Stimulated activated naive CD4-positive, alpha-beta T cell (primary cell): Measurements from ENCODE around the gene CDH24.

Experiments used
- DNase-seq, 6 experiments: peaks; one replicate each; lab custom pipeline; 2025; lab: John Stamatoyannopoulos, UW

Gene CDH24

DNA sequence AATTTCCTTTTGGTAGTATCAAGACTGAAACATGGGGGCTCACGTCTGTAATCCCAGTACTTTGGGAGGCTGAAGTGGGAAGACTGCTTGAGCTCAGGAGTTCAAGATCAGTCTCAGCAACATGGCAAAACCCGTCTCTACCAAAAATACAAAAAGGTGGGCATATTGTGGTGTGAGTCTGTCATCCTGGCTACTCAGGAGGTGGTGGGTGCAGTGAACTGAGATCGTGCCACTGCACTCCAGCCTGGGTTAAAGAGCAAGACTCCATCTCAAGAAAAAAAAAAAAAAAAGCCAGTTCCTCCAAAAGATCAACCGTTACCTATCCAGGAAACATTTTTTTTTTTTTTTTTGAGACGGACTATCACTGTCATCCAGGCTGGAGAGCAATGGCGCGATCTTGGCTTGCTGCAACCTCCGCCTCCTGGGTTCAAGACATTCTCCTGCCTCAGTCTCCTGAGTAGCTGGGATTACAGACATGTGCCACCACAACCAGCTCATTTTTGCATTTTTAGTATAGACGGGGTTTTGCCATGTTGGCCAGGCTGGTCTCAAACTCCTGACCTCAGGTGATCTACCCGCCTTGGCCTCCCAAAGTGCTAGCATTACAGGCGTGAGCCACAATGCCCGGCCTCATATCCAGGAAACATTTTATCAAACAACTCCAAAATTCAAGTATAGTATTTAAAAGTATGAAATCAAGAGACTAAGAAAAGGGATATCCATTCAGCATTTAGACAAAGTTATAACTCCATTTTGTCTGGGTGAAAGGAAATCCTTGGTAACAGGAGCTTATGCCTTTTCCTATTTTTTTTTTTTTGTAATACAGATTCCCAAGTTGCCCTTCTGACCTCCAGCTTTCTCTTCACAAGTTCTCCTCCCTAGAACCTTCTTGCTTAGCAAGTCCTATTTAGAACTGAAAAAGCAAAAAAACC is 34.2 kb upstream of the CDH24 start:
- no peak for DNase-seq

DNA sequence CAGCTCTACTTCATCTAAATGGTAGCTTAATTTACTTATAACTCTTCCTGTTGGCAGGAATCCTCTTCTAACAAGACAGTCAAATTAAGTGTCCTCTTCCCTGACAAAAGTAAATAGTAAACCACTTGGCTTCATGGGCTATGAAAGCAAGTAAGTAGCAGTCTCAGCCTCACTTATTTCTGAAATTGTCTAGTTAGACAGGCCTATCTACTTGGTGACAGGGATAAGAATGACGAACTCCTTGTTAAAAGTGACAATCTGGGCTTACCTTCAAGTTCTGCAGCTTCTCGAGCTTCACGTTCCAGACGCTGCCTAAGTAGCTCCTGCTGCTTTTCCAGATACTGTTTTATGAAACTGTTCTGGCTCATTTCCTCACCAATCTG is 32.9 kb upstream of the CDH24 start:
- no peak for DNase-seq

DNA sequence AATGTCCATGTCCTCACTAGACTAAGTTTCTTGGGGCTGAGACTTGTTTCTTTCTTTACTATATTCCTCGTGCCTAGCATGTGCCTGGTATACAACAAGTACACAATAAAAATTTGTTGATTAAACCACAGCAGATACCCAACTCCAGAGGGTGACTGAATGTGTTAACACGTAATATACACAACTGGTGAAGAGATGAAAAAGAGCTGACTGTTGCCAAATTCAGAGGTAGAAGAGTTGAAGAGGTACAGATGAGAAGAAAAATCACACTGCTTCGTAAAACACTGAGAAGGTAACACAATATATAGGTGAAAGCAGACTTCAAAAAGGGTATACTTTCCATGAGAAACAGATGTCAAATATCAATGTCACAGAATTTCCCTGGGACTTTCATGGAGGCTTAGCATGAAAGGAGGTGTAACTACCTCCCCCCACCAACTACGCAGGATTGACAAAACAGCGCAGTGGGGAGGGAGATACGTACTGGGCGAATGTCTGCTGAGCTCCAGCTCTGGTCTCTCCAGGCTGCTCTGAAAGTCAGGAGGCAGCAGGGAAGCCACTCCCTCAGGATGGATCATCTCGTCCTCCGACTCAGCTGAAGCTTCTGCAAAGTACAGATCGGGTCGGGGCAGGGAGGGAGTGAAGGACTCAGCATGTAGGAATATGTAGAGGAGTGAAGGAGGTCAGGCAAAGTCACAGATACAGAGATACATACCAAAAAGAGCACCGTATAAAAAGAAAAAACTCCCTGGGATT is 32.4 kb upstream of the CDH24 start:
- no peak for DNase-seq

DNA sequence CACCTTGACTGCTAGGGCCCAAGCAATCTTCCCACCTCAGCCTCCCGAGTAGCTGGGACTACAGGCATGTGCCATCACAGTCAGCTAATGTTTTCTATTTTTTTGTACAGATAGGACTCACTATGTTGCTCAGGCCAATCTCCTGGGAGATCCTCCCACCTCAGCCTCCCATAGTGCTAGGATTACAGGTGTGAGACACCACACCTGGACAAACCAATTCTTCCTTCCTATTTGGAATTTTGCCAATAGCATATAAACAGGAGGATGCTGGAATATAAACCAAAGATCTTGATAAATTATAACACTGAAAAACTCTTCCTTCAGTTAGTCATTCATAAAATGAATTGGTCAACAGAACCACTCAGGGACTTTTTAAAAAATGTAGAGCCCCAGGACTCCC is 29.2 kb upstream of the CDH24 start:
- DNase-seq: no peak

DNA sequence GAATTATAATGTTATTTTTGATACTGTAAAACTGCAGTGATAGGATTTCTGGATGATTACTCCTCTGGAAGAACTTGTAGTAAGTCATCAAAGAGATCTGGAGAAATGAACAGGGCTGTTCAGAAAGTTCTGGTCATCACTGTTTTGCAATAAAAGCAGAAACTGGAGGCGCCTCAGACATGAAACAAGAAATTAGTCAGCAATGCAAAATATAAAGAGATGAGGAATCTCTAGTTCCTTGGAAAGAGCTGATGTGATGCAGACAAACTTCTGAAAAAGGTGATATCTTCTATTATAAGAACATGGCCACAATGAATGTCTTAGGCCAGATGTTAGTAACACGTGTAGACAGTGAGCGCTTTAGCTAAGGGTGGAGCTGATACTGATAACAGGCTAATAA is 28.1 kb upstream of the CDH24 start:
- DNase-seq: no peak

DNA sequence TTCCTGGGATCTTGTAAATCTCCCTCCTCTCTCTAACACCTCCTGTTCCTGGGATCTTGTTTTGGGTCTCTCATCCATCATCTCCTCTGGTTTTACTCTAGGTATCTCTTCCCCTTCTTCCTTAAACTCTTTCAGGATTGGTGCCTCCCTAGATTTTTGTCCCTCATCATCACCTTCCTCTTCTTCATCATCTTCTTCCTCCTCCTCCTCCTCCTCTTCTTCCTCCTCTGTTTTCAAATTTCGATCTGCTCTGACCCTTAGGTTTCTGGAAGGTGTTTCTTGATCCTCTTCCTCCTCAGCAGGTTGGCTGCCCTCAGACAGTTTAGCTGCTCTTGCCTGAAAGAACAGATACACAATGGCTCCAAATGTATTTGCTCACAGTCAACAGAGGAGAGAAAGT is 23.2 kb upstream of the CDH24 start:
- DNase-seq: no peak

DNA sequence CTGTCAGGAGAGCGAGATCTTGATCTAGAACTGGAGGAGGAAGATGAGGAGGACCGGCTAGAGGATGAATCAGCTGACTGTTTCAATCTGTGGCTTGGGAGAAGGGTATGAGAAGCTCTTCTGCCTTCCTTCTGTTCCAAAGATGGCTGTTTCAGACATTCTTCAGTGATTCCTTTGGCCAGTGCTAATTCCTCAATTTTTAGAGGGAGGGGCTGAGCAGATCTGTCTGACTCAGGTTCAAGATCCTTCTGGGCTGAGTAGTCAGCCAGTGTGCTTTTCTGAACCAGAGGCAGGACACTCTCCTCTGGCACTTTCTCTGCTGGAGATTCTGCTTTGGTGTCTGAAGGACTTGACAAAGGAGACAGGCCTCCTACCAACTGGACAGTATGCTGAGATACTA is 22.4 kb upstream of the CDH24 start:
- DNase-seq: no peak

DNA sequence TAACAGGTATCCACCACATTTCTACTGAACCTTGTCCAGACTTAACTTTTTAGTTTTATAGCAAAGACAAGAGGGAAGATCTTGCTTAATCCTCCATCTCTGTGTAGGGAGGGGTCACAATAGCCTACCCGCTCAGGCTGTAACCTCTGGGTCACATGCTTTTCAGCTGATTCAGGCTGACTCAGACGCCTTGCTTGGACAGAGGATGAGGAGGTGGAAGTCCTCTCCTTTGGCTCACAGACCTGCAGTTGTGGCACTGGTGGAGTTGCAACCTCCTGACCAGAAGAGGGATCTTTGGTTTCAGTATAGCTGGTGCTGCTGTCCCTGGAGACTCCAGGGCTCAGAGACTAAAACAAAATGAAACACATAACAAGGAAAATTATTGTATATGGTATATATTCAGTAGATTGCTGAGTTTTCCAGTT is 21.4 kb upstream of the CDH24 start:
- no peak for DNase-seq

DNA sequence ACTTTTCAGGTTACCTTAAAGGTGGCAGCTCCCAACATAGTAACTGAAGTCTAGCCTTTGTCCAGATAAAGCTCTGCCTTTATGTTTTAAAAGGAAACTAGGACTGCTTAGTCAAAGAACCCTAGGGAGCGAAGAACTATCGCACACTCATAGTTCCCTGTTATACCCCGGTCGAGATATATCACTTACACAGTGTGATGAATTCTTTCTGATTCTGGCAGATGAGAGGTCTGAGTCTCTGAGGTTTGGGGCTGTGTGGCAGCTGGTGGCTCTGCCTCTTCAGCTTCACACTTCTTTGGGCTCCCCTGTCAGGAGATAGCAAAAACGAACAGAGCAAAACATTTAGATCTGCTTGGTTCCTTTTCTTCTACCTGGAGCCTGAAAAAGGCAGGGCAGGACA is 20.6 kb upstream of the CDH24 start:
- DNase-seq: no peak

DNA sequence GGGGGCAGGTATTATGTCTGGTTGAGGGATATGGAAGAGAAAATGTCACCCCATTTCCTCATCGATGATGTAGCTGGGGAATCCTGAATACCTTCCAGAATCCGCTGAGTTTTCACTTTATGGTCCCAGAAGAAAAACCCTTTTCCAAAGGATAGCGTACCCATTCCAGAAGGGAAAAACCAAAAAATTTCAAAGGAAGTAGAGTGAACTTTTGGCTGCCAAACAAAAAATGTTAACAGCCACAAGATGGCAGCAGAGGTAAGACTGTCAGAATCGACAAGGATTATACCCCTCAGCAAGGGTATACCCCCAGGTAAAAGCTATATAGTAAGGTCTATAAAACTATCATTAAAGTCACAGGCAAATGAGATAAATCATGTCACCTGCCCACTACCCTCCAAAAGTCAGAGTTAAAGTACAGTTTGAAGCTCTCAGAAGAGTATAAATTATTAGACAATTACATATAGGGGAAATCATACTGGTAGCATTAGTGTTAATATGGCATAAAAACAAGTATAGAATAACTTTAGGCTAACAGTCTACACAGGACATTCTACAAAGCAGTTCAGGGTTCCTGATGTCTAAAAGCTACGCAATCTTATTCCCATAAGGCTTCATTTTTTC is 19.6 kb upstream of the CDH24 start:
- no peak for DNase-seq

DNA sequence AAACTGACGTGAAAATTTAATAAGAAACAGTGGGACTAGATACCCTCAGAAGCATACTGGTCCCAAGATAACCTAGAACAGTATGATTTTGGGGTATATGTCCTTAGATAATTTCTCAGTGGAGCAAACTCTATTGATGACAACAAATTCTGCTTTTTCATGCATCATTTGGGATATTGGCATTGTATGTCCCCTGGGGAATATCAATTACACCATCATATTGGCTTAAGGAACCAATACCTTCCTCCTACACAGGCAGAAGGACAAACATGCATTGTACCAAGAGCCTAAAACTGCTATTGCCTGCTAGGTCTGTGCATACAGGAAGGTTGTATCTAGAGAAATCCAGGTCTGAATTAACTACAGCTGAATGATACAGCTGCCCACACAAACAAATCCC is 17.6 kb upstream of the CDH24 start:
- no peak for DNase-seq

DNA sequence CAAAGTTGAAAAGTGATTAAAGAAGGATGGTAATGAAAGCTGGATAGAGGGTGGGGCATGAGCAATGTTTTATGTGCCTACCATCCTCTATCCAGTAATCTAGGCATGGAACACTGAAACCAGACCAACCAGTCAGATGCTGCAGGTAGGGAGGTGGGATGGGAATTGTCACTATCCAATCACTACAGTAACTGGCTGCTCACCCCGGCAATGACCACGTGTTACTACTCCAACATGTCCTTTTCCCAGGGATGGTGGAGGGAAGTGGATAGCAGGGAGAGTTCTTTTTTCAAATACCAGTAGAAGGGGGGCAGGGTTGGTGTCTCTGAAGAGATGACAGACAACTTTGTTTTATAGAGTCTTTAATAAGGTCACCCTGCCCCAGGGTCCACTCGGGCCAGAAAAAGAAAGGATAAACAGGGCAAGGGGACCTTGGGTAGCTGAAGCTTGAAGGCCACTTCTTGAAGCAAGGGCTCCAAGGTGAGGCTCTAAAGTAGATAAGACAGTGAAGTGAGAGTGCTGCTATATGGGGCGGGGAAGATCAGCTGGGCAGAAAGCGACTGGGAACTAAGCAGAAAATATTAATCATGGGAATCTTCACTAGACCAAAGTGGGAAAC is 14.7 kb upstream of the CDH24 start:
- DNase-seq: no peak

DNA sequence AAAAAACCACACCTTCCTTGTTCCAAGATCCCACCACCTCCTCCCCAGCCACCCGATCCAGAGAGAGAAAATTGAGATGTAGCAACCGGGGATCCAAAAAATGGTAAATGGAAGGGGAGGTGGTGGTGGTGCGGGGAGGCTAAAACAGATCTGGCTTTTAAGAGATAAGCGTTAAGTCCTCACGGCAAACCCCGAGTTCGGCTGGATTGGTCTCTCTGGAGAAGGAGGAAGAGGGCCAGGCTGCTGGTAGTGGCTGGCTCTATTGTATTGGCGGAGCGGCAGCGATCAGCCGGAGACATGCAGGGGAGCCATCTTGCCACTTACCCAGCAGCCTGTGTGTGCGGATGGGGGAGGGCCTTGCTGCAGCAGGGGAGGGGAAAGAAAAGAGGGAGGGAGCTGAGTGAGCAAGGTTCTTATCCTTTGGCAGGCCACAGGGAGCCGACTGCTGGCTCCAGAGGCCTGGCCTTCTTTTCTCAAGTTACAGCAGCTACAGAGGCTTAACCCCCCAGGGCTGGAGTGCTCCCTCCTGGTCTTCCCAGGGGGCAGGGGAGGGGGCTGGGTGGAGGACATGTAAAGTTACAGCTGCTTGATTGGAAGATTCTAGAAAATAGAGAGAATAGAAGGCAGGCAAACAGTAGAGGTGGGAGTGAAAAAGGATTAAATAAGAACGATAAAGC is 14.1 kb upstream of the CDH24 start:
- no peak for DNase-seq

DNA sequence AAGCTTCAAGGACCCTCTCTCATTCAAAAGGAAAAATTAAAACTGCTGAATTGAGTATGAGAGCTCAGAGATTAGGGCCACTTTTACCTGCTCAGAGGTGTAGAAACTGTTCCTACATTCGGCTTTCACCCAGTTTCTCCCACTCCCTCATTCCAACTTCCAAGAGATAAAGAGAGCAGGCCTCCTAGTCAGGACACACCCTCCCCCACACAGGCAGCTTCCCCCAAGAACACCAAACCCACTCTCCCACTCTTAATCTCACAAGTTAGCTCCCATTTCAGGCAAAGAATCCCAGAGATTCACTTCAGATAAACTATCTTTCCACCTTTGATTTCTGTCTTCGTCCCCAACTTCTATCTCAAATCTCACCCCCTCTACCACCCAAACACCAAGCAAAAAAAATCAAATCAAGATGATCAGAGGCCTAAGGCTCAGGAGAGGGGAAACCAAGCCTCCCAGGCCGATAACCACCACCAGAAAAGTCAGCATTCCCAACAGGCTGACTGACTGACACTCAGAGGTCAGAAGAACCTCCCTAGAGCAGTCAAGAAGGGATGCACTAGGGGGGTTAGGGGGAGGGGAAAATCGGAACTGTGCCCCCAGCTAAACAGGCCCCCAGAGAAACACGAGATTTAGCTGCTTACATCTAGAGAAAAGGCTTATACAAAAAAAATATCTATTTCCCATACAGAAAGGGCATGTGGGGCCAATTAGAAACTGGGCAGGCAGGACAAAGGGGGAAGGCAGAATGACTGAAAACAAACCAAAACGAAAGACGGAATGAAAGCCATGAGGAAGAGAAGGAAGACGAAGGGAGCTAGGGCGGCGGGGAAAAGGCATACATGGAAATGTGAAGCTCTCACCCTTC is 13.2 kb upstream of the CDH24 start:
- DNase-seq: no peak

DNA sequence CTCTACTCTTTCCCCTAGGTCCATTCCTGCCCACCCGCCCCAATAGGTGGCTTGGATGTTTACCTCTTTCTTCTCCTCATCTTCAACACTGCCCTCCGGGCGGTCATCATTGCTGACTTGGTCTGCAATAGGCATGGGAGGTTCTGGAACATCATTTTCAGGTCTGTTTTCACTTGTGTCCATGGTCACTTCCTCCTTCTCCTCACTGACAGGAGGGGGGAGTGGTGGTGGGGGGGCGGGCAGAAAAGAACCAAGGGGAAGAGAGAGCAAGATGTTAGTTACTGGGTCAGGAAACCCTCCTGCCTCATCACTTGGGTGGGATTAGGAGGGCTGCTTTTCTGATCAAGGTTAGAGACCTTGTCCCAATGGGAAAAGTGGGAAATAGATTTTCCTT is 12.1 kb upstream of the CDH24 start:
- DNase-seq: no peak

DNA sequence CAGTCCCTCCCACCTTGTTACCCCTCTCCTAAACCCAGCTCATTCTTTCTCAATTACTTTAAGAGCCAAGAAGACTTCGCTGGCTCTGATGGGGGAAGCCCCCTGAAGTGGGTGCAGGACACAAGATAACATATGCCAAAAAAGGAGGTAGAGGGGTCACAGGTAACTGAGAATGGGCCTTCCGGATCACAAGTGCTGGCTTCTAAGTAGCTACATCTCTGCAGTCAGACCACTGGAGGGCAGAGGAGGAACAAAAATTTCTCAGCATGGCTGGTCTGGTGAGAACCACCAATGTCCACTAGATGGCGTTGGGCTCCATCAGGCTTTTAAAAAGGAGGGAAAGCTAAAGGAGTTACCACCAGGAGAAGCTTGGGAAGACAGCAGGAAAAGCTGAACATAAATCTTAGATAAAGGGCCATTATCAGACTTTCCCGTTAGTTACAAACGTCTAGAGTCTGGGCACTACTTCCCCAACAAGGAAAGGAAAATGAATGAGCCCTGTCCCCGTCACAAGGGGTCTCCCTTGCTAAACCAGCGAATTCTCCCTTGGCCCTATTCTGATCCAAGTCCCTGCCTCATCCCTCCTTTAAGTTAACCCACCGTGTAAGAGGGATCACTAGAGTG is 11.6 kb upstream of the CDH24 start:
- DNase-seq: no peak

DNA sequence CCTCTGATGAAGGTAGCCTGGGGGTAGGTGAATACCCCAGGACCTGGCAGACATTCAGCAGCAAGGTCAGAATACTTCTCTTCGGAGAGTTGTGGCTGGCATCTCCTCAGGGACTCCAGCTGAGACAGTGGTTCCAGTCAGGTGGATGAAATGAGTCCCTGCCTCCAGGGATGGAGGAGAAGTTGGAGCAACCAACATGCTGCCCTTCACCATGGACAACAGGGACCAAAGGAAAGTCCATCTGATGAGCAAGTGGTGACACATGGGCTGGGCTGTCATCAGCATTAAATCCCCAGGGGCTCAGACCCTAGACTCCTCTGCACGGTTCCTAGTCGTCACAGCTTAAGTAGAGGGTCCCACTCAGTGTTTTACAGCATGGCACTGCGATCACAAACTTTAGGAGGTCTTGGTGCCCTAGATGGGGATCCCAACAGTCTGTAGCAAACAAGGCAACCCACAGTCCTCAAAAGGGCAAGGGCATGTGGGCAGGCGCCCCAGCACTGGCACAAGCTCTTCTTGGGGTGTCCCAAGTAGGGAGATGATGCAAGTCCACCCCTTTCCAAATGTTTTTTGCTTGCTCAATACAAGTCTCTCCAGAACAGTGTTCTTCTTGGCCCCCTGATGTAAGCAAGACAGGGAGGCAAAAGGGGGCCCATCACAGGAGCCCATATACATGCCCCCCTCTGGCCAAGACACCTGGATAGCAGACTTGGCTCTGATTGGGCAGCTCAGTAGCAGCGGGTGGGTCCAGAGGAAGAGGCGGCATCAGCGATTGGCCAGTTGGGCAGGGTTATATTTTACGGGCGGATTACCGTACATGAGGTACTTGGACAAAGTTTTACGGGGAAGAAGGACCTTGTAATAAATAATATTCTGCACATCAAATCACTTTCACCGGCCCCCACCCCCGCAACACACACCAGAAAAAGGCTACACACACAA is 10.8 kb upstream of the CDH24 start:
- DNase-seq: no peak

DNA sequence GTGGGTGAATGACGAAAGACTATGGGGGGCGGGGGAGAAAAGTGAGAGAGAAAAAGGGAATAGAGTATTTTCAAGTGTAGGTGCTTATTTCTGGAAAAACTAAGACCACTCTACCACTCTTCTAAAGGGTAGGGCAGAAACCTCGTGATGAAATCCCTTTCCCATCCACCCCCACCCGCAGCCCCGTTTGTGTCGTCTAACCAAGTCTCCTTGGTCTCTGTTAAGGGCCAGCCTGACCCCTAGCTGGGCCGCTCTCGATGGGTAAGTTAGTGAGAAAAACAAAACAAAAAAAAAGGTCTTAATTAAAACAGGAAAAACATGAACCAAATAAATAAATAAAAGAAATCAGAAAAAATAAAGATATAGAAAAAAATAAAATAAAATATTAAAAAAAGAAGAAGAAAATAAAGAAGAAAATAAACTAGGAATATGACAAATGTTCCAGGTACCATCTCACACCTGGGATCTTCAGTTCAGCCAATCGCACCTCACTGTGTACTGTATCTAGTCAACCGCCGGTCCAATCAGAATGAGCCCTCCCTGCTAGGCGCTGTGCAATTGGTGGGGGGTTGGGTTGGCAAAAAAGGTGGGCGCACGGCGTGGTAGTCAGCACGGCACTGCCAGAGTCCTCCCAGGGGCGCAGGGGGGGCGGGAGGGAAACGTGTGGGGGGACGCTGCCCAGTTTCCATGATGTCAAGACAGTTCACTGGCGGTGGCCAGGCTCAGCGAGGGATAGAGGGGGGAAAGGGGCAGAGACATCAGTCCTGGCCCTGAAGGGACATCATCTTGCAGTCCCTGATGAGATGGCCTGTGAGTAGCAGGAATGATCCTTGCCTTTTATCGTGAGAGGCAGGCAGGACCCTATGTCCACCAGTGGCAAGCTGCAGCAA is 9.8 kb upstream of the CDH24 start:
- DNase-seq: no peak
